Parathyroid adenoma (tissue), 2 donors: ENCODE results near the gene MAP7.

Source experiments
- H2AFZ ChIP-seq: fragments of 300-600 bp; sonication (generic); one replicate; pipeline ENCODE4 v1.7.0; 2017; ENCODE audit warnings: antibody characterized with exemption, mild to moderate bottlenecking
- H3K27ac ChIP-seq: fragments of 300-600 bp; sonication (generic); one replicate; pipeline ENCODE4 v1.7.0; 2017
- H3K27me3 ChIP-seq: fragments of 300-600 bp; sonication (generic); one replicate; pipeline ENCODE4 v1.7.0; 2017; ENCODE audit warnings: low read length; ENCODE audit not compliant: control insufficient read depth, insufficient read depth
- H3K36me3 ChIP-seq: fragments of 300-600 bp; sonication (generic); one replicate; pipeline ENCODE4 v1.7.0; 2017; ENCODE audit warnings: low read length; ENCODE audit not compliant: control insufficient read depth, insufficient read depth
- H3K4me1 ChIP-seq: fragments of 300-600 bp; sonication (generic); one replicate; pipeline ENCODE4 v1.7.0; 2017; ENCODE audit warnings: control low read depth
- H3K4me2 ChIP-seq: fragments of 300-600 bp; sonication (generic); one replicate; pipeline ENCODE4 v1.7.0; 2017; ENCODE audit warnings: low read length
- H3K4me3 ChIP-seq: fragments of 300-600 bp; sonication (generic); one replicate; pipeline ENCODE4 v1.7.0; 2017; ENCODE audit warnings: low read depth, low read length
- H3K79me2 ChIP-seq: fragments of 300-600 bp; sonication (generic); one replicate; pipeline ENCODE4 v1.7.0; 2017; ENCODE audit warnings: control low read depth
- H3K9ac ChIP-seq: fragments of 300-600 bp; sonication (generic); one replicate; pipeline ENCODE4 v1.7.0; 2017; ENCODE audit warnings: mild to moderate bottlenecking
- H3K9me3 ChIP-seq: fragments of 300-600 bp; sonication (generic); one replicate; pipeline ENCODE4 v1.7.0; 2017; ENCODE audit warnings: low read length; ENCODE audit not compliant: control insufficient read depth
- CTCF ChIP-seq: fragments of 300-600 bp; sonication (generic); IDR thresholded peaks from one replicate; pipeline ENCODE4 v1.7.0; 2017; ENCODE audit warnings: antibody characterized with exemption, mild to moderate bottlenecking
- donor health status: primary hyperparathyroidism.

MAP7 gene

DNA sequence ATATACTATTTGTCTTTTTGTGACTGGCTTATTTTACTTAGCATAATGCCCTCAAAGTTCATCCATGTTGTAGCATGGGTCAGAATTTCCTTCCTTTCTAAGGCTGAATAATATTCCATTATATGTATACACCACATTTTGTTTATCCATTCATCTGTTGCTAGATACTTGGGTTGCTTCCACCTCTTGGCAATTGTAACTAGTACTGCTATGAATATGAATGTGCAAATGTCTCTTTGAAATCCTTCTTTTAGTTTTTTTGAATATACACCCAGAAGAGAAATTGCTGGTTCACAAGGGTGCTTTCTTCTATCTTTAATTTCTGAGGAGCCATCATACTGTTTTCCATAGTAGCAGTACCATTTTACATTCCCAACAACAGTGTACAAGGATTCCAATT lies 21.3 kb upstream of the MAP7 start:
- H3K27me3 ChIP-seq: no peaks in the 10 kb centered on the region
- no peaks in the 10 kb centered on the region for H3K36me3 ChIP-seq
- no peaks in the 10 kb centered on the region for H3K79me2 ChIP-seq
- no peak overlapping the region for H3K4me3 ChIP-seq
- no peaks in the 10 kb centered on the region for H3K4me1 ChIP-seq
- no peaks in the 10 kb centered on the region for H3K9me3 ChIP-seq
- no peak overlapping the region for H3K4me2 ChIP-seq
- no peak for TF ChIP-seq CTCF
- H2AFZ ChIP-seq: no peak overlapping the region
- no peak overlapping the region for H3K27ac ChIP-seq
- H3K9ac ChIP-seq: no peak overlapping the region

- H3K9ac ChIP-seq: no peak overlapping the region
- TF ChIP-seq CTCF: no peak
- no peak overlapping the region for H3K4me3 ChIP-seq
Measured at GRCh38 chr6:136571065-136571464, 20.8 kb upstream of the MAP7 start.

DNA sequence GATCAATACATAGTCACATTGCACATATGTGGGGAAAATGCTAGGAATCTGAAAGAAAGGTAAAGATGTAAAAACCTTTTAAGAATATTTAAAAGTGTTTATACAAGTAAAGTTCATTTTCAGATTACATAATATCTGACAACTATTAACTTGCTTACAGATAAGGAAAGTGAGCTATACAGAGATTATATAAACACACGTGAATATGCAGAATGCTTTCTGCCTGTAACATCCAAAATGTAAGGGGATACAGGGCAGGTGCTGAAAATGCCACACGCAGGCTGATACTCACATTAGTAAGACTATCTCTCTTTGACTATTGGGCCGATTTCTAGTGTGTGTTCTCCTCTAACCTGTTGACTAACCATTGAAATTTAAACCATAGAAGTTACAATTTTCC lies 17.9 kb upstream of the MAP7 start:
- H3K4me3 ChIP-seq: no peak overlapping the region
- TF ChIP-seq CTCF: no peak
- no peaks in the 10 kb centered on the region for H3K79me2 ChIP-seq
- no peaks in the 10 kb centered on the region for H3K36me3 ChIP-seq
- no peak overlapping the region for H3K9ac ChIP-seq
- no peak overlapping the region for H2AFZ ChIP-seq
- peaks cover 26% of the 10 kb centered on the region for H3K4me1 ChIP-seq
- H3K9me3 ChIP-seq: no peaks in the 10 kb centered on the region
- H3K4me2 ChIP-seq: no peak overlapping the region
- H3K27me3 ChIP-seq: no peaks in the 10 kb centered on the region
- no peak overlapping the region for H3K27ac ChIP-seq

More at GRCh38 chr6:136571065-136571464, 20.8 kb upstream of the MAP7 start:
- Histone ChIP-seq H3K4me1 (peaks cover 2% of the 10 kb centered on the region), H3K79me2 (no peaks in the 10 kb centered on the region), H3K27ac (no peak overlapping the region), H3K36me3 (no peaks in the 10 kb centered on the region), H3K4me2 (no peak overlapping the region), H3K9me3 (no peaks in the 10 kb centered on the region), H3K27me3 (no peaks in the 10 kb centered on the region), H2AFZ (no peak overlapping the region)

DNA sequence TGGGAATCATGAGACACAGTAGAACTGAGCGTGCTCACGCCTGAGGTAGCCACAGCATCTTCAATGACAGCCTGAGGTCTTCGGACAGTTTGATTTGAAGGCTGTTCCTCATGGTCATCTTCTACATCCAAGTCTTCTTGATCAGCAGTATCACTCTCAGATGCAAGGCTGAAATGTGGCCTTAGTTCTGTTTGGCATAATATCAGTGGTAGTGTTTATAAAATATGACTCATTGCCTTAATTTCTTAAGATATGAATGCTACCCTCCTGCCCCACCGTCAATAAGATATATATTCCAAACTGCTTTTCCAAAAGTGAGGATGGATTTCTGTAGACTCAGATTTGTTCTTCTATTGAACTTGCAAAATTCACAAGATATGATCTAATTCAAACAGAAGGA lies 17.5 kb upstream of the MAP7 start:
- H2AFZ ChIP-seq: no peak overlapping the region
- H3K4me1 ChIP-seq: peaks cover 29% of the 10 kb centered on the region
- H3K27me3 ChIP-seq: no peaks in the 10 kb centered on the region
- no peaks in the 10 kb centered on the region for H3K9me3 ChIP-seq
- H3K4me3 ChIP-seq: no peak overlapping the region
- H3K79me2 ChIP-seq: no peaks in the 10 kb centered on the region
- H3K9ac ChIP-seq: no peak overlapping the region
- no peak for TF ChIP-seq CTCF
- H3K4me2 ChIP-seq: no peak overlapping the region
- no peaks in the 10 kb centered on the region for H3K36me3 ChIP-seq
- no peak overlapping the region for H3K27ac ChIP-seq

GRCh38 chr6:136566851-136567250 lies 16.6 kb upstream of the MAP7 start:
- no peak overlapping the region for H3K4me2 ChIP-seq
- no peak overlapping the region for H3K9ac ChIP-seq
- no peaks in the 10 kb centered on the region for H3K9me3 ChIP-seq
- H2AFZ ChIP-seq: no peak overlapping the region
- no peaks in the 10 kb centered on the region for H3K79me2 ChIP-seq
- no peak for TF ChIP-seq CTCF
- peaks cover 29% of the 10 kb centered on the region for H3K4me1 ChIP-seq
- no peaks in the 10 kb centered on the region for H3K27me3 ChIP-seq
- no peaks in the 10 kb centered on the region for H3K36me3 ChIP-seq
- no peak overlapping the region for H3K4me3 ChIP-seq
- no peak overlapping the region for H3K27ac ChIP-seq
